Measurements from ENCODE around the gene KIAA1671.

The KIAA1671 gene

GRCh38 chr22:25149014-25149413, 196.5 kb downstream of the KIAA1671 start:
- DNase-seq, result no peak

- no peak for DNase-seq
Measured at GRCh38 chr22:25153961-25154666, 201.6 kb downstream of the KIAA1671 start.

DNA sequence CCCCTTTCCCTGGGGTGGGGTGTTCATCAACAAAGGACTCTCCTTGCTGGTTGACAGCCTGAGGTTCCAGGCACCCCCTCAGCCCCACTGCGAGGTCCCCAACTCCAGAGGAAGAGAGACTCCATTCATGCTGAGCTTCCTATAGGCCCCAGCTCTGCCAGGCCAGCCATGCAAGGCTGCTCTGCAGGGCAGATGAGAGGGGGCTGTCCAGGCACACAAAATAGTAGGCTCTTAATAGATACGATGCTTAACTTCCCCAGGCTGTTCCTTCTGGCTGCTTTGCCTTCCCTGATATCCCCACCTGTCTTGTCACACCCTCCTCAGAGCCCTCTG, 202.1 kb downstream of the KIAA1671 start:
- no peak for DNase-seq

DNA sequence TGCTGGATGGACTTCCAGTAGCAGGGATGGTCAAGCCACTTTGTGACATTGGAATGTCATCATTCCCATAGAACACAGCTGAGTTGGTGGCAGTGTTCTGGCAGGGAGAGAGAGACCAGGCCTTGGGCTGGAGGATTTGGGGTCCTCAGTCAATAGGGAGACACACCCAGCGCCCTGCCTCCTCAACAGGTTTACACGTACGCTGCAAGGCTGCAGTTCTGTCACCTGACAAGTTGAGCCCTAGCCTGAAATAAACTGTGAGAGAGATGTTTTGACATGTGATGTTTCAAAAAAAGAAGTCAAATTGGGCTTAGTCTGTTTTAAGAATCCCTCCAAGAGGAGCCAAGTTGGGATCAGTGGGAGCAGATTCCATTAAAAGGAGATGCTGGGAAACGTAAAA, 204.2 kb downstream of the KIAA1671 start:
- DNase-seq, result no peak

GRCh38 chr22:25159028-25159427, 206.5 kb downstream of the KIAA1671 start:
- no peak for DNase-seq

GRCh38 chr22:25160120-25160996, 207.8 kb downstream of the KIAA1671 start:
- no peak for DNase-seq

DNA sequence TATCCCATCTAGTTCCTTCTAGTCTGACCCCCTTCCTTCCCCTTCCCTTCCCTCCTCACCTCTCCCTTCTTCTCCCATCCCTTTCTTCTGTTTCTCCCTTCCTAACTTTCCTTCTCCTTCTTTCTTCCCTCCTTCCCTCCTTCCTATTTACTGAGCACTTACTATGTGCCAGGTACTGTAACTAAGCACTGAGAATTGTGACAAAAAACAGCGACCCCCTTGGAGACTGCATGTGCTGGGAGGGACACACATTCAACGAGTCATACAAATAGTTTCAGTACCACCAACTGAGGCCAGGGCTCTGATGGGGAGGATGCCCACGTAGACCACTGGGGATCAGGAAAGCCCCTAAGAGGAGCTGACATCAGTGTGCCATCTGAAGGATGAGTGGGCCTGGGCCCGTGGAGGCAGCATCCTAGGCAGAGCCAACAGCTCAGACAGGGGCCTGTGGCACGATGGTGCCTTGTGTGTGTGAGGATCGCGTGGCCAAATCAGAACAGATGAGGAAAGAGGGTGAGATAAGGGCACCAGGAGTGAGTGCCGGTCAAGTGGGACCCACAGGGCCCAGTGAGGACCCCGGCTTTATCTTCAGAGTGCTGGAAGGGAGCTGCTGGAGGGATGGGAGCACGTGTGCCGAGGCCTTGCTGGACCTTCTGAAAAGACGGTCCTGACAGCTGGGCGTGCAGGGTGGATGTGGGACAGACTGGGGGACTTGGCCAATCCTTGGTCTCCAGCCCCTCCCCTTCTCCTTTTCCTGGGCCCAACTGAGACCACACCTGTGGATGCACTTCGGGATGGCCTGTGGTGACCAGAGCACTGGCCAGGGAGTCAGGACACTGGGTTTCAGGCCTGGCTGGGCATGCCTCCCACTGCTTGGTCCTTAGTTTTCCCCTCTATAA, 208.8 kb downstream of the KIAA1671 start:
- no peak for DNase-seq

DNA sequence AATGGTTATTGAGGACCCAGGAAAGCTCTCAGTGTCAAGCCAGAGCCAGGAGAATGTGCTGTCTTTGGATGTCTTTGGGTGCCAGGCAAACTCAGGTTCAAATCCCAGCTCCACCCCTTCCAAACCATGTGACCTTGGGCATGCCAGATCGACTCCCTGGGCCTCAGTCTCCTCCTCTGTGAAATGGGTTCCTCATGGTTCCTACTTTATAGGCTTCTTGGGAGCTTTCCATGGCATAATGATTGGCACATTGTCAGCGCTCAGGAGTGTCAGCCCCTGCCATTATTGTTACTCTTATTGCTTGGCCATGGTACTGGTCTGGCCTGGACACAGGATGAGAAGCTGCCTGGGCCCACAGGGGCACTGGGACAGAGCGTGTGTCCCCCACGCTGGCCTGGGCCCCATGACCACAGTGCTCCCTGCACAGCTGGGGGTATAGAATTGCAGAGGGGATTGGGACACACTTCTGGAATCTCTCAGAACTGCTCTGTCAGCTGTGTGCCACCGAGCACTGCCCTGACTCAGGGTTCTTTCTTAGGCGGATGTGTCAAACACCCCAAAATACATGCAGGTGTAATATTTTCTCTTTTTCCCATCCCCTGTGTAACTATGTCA, 209.5 kb downstream of the KIAA1671 start:
- DNase-seq, result no peak

DNA sequence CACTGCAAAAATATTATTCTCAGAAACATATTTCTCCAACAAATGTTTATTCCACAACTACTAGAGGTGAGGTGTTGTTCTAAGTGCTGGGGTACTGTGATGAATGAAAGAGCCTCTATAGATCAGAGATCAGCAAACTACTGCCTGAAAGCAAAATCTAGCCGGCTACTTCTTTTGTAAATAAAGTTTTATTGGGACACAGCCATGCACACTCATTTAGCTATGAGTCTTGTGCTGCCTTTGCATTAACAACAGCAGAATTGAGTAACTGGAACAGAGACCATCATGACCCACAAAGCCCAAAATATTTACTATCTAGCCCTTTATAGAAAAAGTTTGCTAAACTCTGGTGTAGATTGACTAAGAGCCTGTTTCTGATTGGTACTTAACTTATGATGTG, 210.0 kb downstream of the KIAA1671 start:
- DNase-seq, result no peak

DNA sequence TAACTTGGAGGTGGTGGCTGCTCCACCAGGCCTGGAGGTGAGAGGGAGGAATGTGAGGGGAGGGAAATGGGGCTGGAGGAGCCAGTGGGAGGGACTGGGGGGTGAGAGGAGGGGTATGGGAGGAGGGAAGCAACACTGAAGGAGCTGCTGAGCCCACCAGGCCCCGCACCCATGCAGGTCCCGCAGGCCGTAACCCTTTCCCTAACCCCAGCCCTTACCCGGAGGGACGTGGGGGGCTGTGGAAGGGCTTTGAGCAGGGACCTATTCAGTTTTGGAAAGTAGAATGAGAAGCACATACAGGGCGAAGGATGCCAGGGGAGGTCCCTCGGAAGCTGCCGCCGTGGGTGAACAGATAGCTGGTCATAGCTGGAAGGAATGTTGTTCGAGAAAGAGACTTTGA, 213.3 kb downstream of the KIAA1671 start:
- no peak for DNase-seq

DNA sequence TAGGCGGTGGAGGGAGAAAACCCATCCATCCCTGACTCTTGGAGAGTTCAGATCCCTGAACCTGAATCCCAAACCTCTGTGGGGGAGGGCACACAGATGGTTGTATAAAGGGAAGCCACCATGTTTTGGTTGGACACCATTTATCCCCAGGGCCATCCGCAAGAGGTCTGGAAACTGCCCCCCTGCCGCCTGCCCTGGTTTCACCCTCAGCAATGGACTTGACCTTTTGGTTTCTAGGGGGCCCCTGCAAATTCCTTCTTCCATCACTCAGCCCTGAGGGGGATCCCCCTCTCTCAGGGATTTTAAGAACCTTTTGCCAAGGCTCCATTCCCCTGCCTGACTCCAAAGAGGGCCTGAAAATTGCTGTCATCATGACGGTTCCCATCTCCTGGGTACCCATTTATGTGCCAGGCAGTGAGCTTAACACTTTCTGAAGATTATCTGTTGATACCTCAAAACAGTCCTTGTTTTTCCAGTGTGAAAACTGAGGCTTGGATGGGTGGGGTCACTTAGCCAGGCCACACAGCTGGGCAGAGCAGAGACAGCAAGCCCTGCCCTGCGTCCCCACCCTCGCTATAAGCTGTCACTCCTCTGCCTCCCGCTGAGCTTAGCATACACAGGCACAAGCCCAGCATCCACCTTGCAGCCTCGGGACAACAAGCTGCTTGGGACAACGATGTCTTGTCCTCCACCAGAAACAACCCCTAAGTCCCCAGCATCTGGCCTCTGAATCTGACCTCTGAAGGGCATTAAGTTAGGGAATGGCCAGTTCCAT, 213.9 kb downstream of the KIAA1671 start:
- no peak for DNase-seq

DNA sequence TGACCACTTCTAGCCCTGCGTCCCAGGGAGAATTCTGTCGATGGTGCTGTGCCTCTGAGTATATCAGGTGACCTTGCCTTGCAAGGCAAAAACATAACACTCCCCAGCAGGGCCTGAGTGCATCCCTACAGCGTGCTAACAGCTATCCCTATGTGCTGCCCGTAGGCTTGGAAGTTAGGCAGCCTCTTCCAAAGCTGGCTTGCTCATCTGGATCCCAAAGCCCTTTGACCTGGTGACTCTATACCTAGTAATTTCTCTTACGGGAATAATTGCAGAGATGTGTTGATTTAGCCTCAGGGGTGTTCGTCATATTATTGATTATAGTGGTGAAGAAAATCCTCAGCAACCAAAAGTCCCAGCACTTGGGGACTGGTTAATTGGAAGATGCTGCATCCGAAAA, 214.6 kb downstream of the KIAA1671 start:
- DNase-seq, result no peak

GRCh38 chr22:25167834-25168601, 215.5 kb downstream of the KIAA1671 start:
- DNase-seq, result no peak

- DNase-seq, result no peak
Measured at GRCh38 chr22:25169278-25170031, 216.9 kb downstream of the KIAA1671 start.

GRCh38 chr22:25170426-25170980, 218.0 kb downstream of the KIAA1671 start:
- no peak for DNase-seq

DNA sequence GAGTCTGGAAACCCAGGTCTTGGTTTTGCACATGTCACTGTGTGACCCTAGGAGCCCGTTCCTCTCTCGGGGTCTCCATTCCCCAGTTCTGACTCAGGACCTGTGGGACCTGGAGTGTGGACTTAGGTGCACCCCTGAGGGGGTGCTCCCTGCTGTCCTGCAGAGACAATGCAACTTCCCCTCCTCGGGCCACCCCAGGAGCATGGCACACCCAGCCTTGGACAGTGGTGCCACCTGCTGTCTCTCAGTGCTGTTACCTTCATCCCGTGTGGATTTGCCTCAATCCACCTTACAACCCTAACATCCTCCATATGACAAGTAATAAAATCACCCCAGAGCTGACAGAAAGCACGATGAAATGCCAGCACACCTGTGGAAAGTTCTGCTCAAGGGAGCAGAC, 219.6 kb downstream of the KIAA1671 start:
- peak in 1 of 4 experiments; percentile 18 for DNase-seq

GRCh38 chr22:25174156-25174887, 221.8 kb downstream of the KIAA1671 start:
- no peak for DNase-seq

DNA sequence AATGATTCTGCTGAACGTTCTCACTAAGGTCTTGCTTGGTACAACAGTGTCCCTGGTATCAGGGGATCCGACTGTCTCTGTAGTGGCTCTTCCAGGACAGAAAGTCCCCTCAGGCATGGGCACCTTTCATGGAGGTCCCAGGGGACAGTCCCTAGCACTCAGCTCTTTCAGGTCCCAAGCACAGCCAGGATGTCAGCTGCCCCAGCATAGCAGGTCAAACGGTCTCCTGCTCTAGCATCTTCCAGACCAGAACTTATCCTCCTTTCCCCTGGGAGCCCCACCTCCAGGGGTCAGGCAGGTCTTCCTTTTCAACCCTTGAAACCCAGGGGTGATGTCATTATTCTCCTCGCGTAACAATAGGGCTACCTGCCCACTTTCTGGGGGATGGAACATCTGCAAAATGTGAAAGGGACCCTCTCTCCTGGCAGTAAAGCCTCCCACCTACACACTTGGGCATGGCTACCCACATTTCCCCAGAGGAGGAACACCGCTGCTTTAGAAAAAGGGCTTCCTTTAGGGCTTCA, 222.4 kb downstream of the KIAA1671 start:
- DNase-seq, result no peak

- no peak for DNase-seq
Measured at GRCh38 chr22:25176175-25176574, 223.7 kb downstream of the KIAA1671 start.
